ENCODE data around the gene REXO4.

REXO4 gene

DNA sequence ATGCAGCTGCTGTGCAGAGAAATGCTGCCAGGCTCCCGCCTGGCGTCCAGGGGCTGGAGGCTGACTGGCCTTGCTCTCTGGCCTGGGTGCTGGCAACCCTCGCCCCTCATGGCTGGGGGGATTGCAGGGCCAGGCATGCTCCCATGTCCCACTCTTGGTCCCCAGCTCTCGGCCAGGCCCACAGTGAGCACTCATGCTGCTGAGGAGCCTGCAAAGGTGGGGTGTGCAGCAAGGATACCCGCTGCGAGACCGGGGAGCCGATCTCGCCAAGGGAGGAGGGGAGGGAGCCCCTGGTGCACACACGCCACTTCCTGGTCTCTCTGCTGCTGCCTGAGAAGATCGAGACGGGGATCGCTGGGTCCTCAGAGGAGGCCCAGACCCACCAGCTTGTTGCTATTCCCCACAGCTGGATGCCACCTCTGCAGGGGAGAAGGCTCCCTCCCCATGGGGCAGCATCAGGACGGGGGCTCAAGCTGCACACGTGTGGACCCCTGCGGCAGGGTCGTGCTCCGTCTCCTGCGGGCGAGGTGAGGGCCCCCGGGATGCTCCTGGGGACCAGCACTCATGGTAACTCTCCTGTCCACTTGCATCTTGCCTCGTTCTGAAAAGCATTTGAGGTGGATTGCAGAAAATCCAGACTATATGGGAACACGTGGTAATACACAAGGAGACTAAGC lies 27.6 kb upstream of the REXO4 start:
- no peaks in the 10 kb centered on the region for H3K36me3 ChIP-seq (ENCODE audit: insufficient read depth, low read length)
- no peaks in the 10 kb centered on the region for H3K27me3 ChIP-seq (ENCODE audit: control insufficient read depth in 1 of 2, insufficient read depth in 2 of 2, low read length in 2 of 2)
- H3K27ac ChIP-seq (ENCODE audit: low read depth, low read length), result no peak overlapping the region
- H3K9ac ChIP-seq (ENCODE audit: low read length), result no peak overlapping the region
- H3K9me3 ChIP-seq (ENCODE audit: low read length), result no peaks in the 10 kb centered on the region
- no peak overlapping the region for H3K4me3 ChIP-seq (ENCODE audit: low read depth in 1 of 2, low read length in 2 of 2)
- no peaks in the 10 kb centered on the region for H3K4me1 ChIP-seq (ENCODE audit: insufficient read depth, low read length)

DNA sequence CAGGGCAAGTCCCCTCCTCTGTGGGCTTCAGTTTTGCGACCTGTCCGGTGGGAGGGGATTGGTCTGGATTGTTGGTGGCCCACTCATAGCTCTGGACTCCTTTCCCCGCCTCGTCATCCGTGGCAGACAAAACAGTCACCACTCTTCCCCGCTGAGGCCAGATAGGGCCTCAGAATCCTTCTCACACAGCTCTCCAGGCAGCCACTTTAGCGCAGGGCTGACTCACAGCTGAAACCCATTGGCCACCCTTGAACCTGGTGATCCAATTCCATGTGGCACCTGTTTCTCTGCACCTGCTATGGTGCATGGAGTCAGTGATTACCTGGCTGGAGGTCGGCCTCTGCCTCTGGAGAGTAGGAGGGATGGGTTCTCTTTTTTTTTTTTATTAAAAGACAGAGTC lies 26.2 kb upstream of the REXO4 start:
- Histone ChIP-seq H3K9ac (ENCODE audit: low read length) (no peak overlapping the region), H3K36me3 (ENCODE audit: insufficient read depth, low read length) (no peaks in the 10 kb centered on the region), H3K4me3 (ENCODE audit: low read depth in 1 of 2, low read length in 2 of 2) (no peak overlapping the region), H3K27me3 (ENCODE audit: control insufficient read depth in 1 of 2, insufficient read depth in 2 of 2, low read length in 2 of 2) (no peaks in the 10 kb centered on the region), H3K27ac (ENCODE audit: low read depth, low read length) (no peak overlapping the region), H3K4me1 (ENCODE audit: insufficient read depth, low read length) (no peaks in the 10 kb centered on the region), H3K9me3 (ENCODE audit: low read length) (no peaks in the 10 kb centered on the region)

DNA sequence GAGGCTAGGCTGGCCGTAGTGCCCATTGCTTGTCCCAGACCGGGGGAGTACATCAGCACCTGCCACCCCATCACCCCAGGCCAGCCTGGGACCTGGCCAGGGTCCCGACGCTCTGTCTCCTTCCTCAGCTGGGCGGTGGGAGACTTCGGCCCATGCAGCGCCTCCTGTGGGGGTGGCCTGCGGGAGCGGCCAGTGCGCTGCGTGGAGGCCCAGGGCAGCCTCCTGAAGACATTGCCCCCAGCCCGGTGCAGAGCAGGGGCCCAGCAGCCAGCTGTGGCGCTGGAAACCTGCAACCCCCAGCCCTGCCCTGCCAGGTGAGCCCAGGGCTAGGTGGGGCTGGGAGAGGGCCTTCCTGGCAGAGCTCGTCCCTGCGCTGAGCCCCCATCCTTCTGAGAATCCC lies 25.4 kb upstream of the REXO4 start:
- H3K4me3 ChIP-seq (ENCODE audit: low read depth in 1 of 2, low read length in 2 of 2), result no peak overlapping the region
- no peak overlapping the region for H3K27ac ChIP-seq (ENCODE audit: low read depth, low read length)
- H3K27me3 ChIP-seq (ENCODE audit: control insufficient read depth in 1 of 2, insufficient read depth in 2 of 2, low read length in 2 of 2), result no peaks in the 10 kb centered on the region
- H3K4me1 ChIP-seq (ENCODE audit: insufficient read depth, low read length), result no peaks in the 10 kb centered on the region
- no peaks in the 10 kb centered on the region for H3K9me3 ChIP-seq (ENCODE audit: low read length)
- no peaks in the 10 kb centered on the region for H3K36me3 ChIP-seq (ENCODE audit: insufficient read depth, low read length)
- no peak overlapping the region for H3K9ac ChIP-seq (ENCODE audit: low read length)

DNA sequence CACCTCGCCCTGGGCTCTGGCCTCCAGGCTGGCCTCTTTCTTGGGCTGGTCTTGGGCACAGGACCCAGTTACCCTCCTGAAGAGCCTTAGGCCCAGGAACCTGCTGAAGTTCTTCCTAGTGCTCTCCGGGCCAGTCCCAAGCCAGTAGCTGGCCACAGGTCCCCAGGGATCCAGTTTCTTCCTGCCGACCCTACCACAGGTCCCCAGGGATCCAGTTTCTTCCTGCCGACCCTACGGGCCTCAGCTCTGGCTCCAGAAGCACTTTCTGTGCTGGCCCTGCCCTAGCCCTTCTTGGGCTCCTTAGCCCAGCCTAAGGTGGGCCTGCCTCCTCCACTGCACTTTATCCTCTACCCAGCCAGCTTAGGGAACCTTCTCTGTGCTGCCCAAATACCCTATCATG lies 23.8 kb upstream of the REXO4 start:
- no peak overlapping the region for H3K27ac ChIP-seq (ENCODE audit: low read depth, low read length)

DNA sequence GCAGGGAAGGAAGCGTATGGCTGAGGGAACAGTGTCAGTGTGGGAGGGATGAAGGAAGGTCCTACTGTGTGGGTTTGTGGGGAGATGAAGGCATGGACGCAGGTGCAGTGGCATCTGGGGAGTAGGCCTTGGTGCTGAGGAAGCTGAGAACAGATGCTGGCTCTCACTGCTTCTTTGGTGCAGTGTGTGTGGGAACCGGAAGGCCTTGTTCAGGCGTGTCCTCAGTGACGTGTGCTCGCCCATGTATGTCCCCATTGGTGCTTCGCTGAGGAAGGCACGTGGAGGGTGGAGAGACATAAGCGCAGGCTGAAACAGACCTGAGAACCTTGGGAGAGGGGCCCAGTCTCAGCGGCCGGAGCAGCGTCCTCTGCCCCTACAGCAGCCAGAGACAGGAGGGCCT lies 23.1 kb upstream of the REXO4 start:
- Histone ChIP-seq H3K9me3 (ENCODE audit: low read length) (no peaks in the 10 kb centered on the region), H3K27me3 (ENCODE audit: control insufficient read depth in 1 of 2, insufficient read depth in 2 of 2, low read length in 2 of 2) (no peaks in the 10 kb centered on the region), H3K27ac (ENCODE audit: low read depth, low read length) (no peak overlapping the region), H3K36me3 (ENCODE audit: insufficient read depth, low read length) (no peaks in the 10 kb centered on the region), H3K4me1 (ENCODE audit: insufficient read depth, low read length) (no peaks in the 10 kb centered on the region), H3K4me3 (ENCODE audit: low read depth in 1 of 2, low read length in 2 of 2) (no peak overlapping the region), H3K9ac (ENCODE audit: low read length) (no peak overlapping the region)

More for the DNA sequence above, 23.8 kb upstream of the REXO4 start:
- Histone ChIP-seq H3K9me3 (ENCODE audit: low read length) (no peaks in the 10 kb centered on the region), H3K4me1 (ENCODE audit: insufficient read depth, low read length) (no peaks in the 10 kb centered on the region), H3K9ac (ENCODE audit: low read length) (no peak overlapping the region), H3K4me3 (ENCODE audit: low read depth in 1 of 2, low read length in 2 of 2) (no peak overlapping the region), H3K27me3 (ENCODE audit: control insufficient read depth in 1 of 2, insufficient read depth in 2 of 2, low read length in 2 of 2) (no peaks in the 10 kb centered on the region), H3K36me3 (ENCODE audit: insufficient read depth, low read length) (no peaks in the 10 kb centered on the region)

DNA sequence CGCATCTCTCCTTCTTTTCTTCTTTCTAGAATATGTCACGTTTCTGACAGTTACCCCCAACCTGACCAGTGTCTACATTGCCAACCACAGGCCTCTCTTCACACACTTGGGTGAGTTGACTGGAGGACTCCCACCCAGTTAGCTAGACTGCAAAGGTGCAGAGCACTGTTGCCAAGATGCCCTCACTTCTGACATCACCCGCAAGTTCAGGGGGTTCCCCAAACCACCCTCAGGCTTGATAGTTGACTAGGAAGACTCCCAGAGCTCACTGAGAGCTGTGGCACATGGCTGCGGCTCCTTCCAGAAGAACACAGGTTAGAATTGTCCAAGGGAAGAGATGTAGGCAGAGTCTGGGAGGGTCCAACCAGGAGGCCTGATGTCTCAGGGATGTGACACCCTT lies 21.5 kb upstream of the REXO4 start:
- Histone ChIP-seq H3K9ac (ENCODE audit: low read length) (no peak overlapping the region), H3K4me1 (ENCODE audit: insufficient read depth, low read length) (no peaks in the 10 kb centered on the region), H3K27me3 (ENCODE audit: control insufficient read depth in 1 of 2, insufficient read depth in 2 of 2, low read length in 2 of 2) (no peaks in the 10 kb centered on the region), H3K4me3 (ENCODE audit: low read depth in 1 of 2, low read length in 2 of 2) (no peak overlapping the region), H3K9me3 (ENCODE audit: low read length) (no peaks in the 10 kb centered on the region), H3K27ac (ENCODE audit: low read depth, low read length) (no peak overlapping the region), H3K36me3 (ENCODE audit: insufficient read depth, low read length) (no peaks in the 10 kb centered on the region)

DNA sequence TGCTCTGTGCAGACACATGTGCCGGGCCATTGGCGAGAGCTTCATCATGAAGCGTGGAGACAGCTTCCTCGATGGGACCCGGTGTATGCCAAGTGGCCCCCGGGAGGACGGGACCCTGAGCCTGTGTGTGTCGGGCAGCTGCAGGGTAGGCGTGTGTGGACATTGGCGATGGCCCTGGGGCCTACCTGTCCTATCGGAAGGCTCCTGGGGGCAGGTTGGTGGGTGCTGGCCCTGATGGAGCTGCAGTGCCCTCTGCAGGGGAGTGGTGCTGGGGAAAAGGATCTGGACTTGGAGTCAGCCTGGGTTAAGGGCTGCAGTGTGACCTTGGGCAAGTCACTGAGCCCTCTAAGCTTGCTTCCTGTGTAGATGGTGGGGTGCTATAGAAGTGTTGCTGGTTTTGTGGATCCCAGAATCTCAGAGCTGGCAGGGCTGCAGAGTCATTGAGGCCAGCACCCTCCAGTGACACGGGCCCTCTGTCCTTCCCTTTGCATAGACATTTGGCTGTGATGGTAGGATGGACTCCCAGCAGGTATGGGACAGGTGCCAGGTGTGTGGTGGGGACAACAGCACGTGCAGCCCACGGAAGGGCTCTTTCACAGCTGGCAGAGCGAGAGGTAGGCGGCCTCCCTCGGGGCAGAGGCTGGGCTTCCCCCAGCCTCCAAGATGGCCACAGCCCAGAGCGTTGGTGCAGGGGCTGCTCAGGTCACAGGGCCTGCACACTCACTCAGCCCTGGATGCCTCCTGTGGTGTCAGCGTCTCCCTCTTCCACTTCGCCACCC lies 20.1 kb upstream of the REXO4 start:
- Histone ChIP-seq H3K27ac (ENCODE audit: low read depth, low read length) (no peak overlapping the region), H3K36me3 (ENCODE audit: insufficient read depth, low read length) (no peaks in the 10 kb centered on the region), H3K4me3 (ENCODE audit: low read depth in 1 of 2, low read length in 2 of 2) (no peak overlapping the region), H3K4me1 (ENCODE audit: insufficient read depth, low read length) (no peaks in the 10 kb centered on the region), H3K27me3 (ENCODE audit: control insufficient read depth in 1 of 2, insufficient read depth in 2 of 2, low read length in 2 of 2) (no peaks in the 10 kb centered on the region), H3K9me3 (ENCODE audit: low read length) (no peaks in the 10 kb centered on the region), H3K9ac (ENCODE audit: low read length) (no peak overlapping the region)

DNA sequence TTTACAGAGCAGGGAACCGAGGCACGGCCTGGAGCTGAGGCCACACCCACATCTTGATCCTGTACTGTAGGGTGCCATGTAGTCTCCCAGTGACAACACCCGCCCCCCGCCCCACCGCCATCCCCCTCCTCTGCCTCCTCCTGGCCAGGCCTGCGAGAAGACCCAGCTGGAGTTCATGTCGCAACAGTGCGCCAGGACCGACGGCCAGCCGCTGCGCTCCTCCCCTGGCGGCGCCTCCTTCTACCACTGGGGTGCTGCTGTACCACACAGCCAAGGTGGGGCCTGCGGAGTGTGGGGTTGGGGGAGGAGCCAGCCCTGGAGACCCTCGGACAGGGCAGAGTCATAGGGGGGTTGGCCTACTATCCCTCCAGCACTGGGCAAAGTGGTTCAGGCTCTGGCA lies 18.9 kb upstream of the REXO4 start:
- H3K4me3 ChIP-seq (ENCODE audit: low read depth in 1 of 2, low read length in 2 of 2), result no peak overlapping the region
- no peak overlapping the region for H3K9ac ChIP-seq (ENCODE audit: low read length)
- no peaks in the 10 kb centered on the region for H3K9me3 ChIP-seq (ENCODE audit: low read length)
- H3K4me1 ChIP-seq (ENCODE audit: insufficient read depth, low read length), result no peaks in the 10 kb centered on the region
- no peak overlapping the region for H3K27ac ChIP-seq (ENCODE audit: low read depth, low read length)
- H3K27me3 ChIP-seq (ENCODE audit: control insufficient read depth in 1 of 2, insufficient read depth in 2 of 2, low read length in 2 of 2), result no peaks in the 10 kb centered on the region
- H3K36me3 ChIP-seq (ENCODE audit: insufficient read depth, low read length), result no peaks in the 10 kb centered on the region

DNA sequence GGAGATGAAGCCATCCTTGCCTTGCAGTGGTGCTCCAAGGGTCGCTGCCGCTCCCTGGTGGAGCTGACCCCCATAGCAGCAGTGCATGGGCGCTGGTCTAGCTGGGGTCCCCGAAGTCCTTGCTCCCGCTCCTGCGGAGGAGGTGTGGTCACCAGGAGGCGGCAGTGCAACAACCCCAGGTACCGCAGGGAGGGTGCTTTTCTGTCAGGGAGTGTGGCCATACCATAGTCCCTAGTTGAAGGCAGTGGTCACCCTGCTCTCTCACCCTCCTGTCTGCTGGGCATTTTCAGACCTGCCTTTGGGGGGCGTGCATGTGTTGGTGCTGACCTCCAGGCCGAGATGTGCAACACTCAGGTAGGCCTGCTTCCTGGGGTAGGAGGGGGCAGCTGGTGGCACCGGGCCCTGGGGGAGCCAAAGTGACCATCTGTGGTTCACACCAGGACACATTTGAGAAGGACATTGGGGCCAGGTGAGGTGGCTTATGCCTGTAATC lies 15.6 kb upstream of the REXO4 start:
- H3K36me3 ChIP-seq (ENCODE audit: insufficient read depth, low read length), result no peaks in the 10 kb centered on the region
- no peak overlapping the region for H3K4me3 ChIP-seq (ENCODE audit: low read depth in 1 of 2, low read length in 2 of 2)
- H3K27ac ChIP-seq (ENCODE audit: low read depth, low read length), result no peak overlapping the region
- peaks cover 0 to 6% of the 10 kb centered on the region in 2 donors for H3K27me3 ChIP-seq (ENCODE audit: control insufficient read depth in 1 of 2, insufficient read depth in 2 of 2, low read length in 2 of 2)
- no peaks in the 10 kb centered on the region for H3K4me1 ChIP-seq (ENCODE audit: insufficient read depth, low read length)
- H3K9me3 ChIP-seq (ENCODE audit: low read length), result no peaks in the 10 kb centered on the region
- no peak overlapping the region for H3K9ac ChIP-seq (ENCODE audit: low read length)

DNA sequence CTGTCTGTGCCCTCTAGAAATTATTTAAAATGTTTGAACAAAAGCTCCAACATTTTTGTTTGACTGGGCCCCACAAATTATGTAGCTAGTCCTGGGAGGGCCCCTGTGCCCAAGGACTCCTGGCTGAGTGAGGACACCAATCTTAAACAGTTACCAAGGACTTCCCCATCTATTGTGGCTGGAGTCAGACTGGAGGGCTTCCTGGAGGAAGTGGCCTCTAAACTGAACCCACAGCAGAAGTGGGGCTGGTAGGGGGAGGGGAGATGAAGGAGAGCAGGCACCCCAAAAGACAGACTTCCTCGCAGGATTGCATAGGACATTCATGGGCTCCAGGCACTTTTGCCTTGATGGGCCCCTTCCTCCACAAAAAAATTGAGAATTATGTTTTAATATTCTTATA lies 12.4 kb upstream of the REXO4 start:
- no peak overlapping the region for H3K27ac ChIP-seq (ENCODE audit: low read depth, low read length)
- H3K36me3 ChIP-seq (ENCODE audit: insufficient read depth, low read length), result no peaks in the 10 kb centered on the region

DNA sequence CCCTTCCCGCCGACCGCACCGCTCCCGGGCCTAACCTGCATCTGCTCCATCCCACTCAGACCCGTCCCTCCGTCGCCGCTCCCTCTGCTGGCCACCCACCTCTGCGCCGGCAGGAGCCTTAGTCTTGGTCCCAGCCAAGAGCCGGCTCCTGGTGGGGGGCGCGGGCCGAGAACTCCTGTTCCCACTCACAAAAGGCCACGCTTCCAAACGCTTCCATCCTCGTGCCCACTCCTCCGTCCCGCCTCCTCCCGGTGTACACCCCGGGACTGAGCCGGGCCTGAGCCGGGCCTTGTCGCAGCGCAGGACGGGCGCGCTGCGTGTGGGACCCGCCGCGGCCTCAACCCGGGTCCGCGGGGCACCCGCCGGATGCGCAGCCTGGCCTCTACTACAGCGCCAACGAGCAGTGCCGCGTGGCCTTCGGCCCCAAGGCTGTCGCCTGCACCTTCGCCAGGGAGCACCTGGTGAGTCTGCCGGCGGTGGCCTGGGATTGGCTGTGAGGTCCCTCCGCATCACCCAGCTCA lies 11.9 kb upstream of the REXO4 start:
- H3K27ac ChIP-seq (ENCODE audit: low read depth, low read length), result no peak overlapping the region
- H3K9me3 ChIP-seq (ENCODE audit: low read length), result no peaks in the 10 kb centered on the region
- H3K9ac ChIP-seq (ENCODE audit: low read length), result no peak overlapping the region
- H3K27me3 ChIP-seq (ENCODE audit: control insufficient read depth in 1 of 2, insufficient read depth in 2 of 2, low read length in 2 of 2), result peaks cover 9 to 25% of the 10 kb centered on the region in 2 donors
- H3K36me3 ChIP-seq (ENCODE audit: insufficient read depth, low read length), result no peaks in the 10 kb centered on the region
- no peak overlapping the region for H3K4me3 ChIP-seq (ENCODE audit: low read depth in 1 of 2, low read length in 2 of 2)
- no peaks in the 10 kb centered on the region for H3K4me1 ChIP-seq (ENCODE audit: insufficient read depth, low read length)

More for the DNA sequence above, 12.4 kb upstream of the REXO4 start:
- Histone ChIP-seq H3K4me3 (ENCODE audit: low read depth in 1 of 2, low read length in 2 of 2) (no peak overlapping the region), H3K27me3 (ENCODE audit: control insufficient read depth in 1 of 2, insufficient read depth in 2 of 2, low read length in 2 of 2) (peaks cover 9 to 24% of the 10 kb centered on the region in 2 donors), H3K9me3 (ENCODE audit: low read length) (no peaks in the 10 kb centered on the region), H3K9ac (ENCODE audit: low read length) (no peak overlapping the region), H3K4me1 (ENCODE audit: insufficient read depth, low read length) (no peaks in the 10 kb centered on the region)
